T-helper 22 cell (primary cell): Measurements from ENCODE around the gene KCNJ15.

ENCODE experiments used
- DNase-seq: peaks from one replicate; pipeline ENCODE4 v3.0.0-alpha.2; 2020; ENCODE audit warnings: low read depth

KCNJ15 gene

GRCh38 chr21:38299671-38300070 is 42.9 kb downstream of the KCNJ15 start:
- DNase-seq = no peak

- no peak for DNase-seq
These were observed 43.4 kb downstream of the KCNJ15 start for GRCh38 chr21:38300141-38300578.

- no peak for DNase-seq
These were observed 44.8 kb downstream of the KCNJ15 start for GRCh38 chr21:38301321-38302214.

- no peak for DNase-seq
These were observed 46.5 kb downstream of the KCNJ15 start for GRCh38 chr21:38303300-38303699.

GRCh38 chr21:38306433-38307141 is 49.8 kb downstream of the KCNJ15 start:
- DNase-seq = no peak

GRCh38 chr21:38307771-38308531 is 51.2 kb downstream of the KCNJ15 start:
- no peak for DNase-seq

GRCh38 chr21:38308532-38309119 is 51.8 kb downstream of the KCNJ15 start:
- DNase-seq = no peak

- DNase-seq = no peak
These were observed 54.1 kb downstream of the KCNJ15 start for GRCh38 chr21:38310646-38311485.

- no peak for DNase-seq
These were observed 55.0 kb downstream of the KCNJ15 start for GRCh38 chr21:38311765-38312164.

- no peak for DNase-seq
These were observed 56.0 kb downstream of the KCNJ15 start for GRCh38 chr21:38312822-38313221.

- no peak for DNase-seq
These were observed 57.8 kb downstream of the KCNJ15 start for GRCh38 chr21:38314558-38314957.

- no peak for DNase-seq
These were observed 58.3 kb downstream of the KCNJ15 start for GRCh38 chr21:38315122-38315521.

GRCh38 chr21:38319781-38320180 is 63.0 kb downstream of the KCNJ15 start:
- no peak for DNase-seq

- no peak for DNase-seq
These were observed 64.8 kb downstream of the KCNJ15 start for GRCh38 chr21:38321568-38321967.

- DNase-seq = no peak
These were observed 65.6 kb downstream of the KCNJ15 start for GRCh38 chr21:38322311-38322950.

GRCh38 chr21:38323721-38324531 is 67.1 kb downstream of the KCNJ15 start:
- no peak for DNase-seq

GRCh38 chr21:38325216-38325615 is 68.4 kb downstream of the KCNJ15 start:
- no peak for DNase-seq

GRCh38 chr21:38325731-38326420 is 69.1 kb downstream of the KCNJ15 start:
- DNase-seq = no peak

- DNase-seq = no peak
These were observed 69.6 kb downstream of the KCNJ15 start for GRCh38 chr21:38326429-38326828.
